HUES48 (cell line): ENCODE data around the gene ZMYND8.
"Not testable (repeated sequence)": the region's sequence is repeated elsewhere in the genome, so short reads cannot be mapped to it uniquely, and the experiment has no call there.

Experiments
- H3K27ac ChIP-seq: one replicate; pipeline ENCODE4 v1.7.0; 2013; ENCODE audit warnings: low read depth, low read length, inconsistent platforms
- H3K27me3 ChIP-seq: 2 replicates; pipeline ENCODE4 v1.6.1; 2013; ENCODE audit warnings: mild to moderate bottlenecking, low read length; ENCODE audit not compliant: control insufficient read depth, insufficient read depth
- H3K36me3 ChIP-seq: 2 replicates; pipeline ENCODE4 v1.6.1; 2013; ENCODE audit warnings: low read length; ENCODE audit not compliant: control insufficient read depth, insufficient read depth
- H3K4me1 ChIP-seq: 2 replicates; pipeline ENCODE4 v1.6.1; 2013; ENCODE audit warnings: mild to moderate bottlenecking, low read length; ENCODE audit not compliant: control insufficient read depth, insufficient read depth
- H3K4me3 ChIP-seq: 2 replicates; pipeline ENCODE4 v1.5.1; 2013; ENCODE audit warnings: mild to moderate bottlenecking, low read depth, low read length
- H3K9ac ChIP-seq: 2 replicates; pipeline ENCODE4 v1.6.1; 2013; ENCODE audit warnings: mild to moderate bottlenecking, low read depth, low read length, moderate library complexity
- H3K9me3 ChIP-seq: 2 replicates; pipeline ENCODE4 v1.6.1; 2013; ENCODE audit warnings: low read length; ENCODE audit not compliant: control insufficient read depth, insufficient read depth

Gene ZMYND8

DNA sequence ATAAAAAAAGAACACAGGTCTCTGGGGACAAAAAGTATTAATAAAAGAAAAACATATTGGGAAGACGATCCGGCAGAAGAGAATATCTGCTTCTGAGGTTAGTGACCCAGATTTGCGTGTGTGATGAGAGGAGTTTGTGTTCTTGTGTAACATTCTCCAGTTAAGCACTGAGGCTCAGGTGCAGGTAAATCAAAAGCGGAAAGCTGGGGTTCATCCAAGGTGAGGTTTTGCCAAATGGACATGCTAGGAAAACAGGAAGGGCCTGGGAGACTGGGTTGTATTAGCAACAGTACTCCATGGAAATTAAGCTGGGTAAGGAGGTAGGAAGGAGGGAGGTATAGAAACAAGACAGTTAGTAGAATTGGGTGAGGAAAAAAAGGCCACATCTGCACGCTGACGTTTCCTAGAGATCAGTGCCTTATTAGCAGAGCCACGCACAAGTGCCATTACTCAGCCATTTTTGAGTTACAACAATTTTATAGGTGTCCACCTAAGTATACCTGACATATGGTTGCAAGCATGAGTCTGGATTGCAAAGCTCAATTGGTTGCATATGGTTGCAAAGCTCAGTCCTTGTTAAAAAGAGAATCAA, 139.6 kb downstream of the ZMYND8 start:
- Histone ChIP-seq H3K36me3 (peaks cover 93% of the 10 kb centered on the region), H3K27ac (no peak overlapping the region), H3K9ac (no peak overlapping the region), H3K27me3 (no peaks in the 10 kb centered on the region), H3K4me1 (no peaks in the 10 kb centered on the region), H3K9me3 (no peaks in the 10 kb centered on the region), H3K4me3 (no peak overlapping the region)

DNA sequence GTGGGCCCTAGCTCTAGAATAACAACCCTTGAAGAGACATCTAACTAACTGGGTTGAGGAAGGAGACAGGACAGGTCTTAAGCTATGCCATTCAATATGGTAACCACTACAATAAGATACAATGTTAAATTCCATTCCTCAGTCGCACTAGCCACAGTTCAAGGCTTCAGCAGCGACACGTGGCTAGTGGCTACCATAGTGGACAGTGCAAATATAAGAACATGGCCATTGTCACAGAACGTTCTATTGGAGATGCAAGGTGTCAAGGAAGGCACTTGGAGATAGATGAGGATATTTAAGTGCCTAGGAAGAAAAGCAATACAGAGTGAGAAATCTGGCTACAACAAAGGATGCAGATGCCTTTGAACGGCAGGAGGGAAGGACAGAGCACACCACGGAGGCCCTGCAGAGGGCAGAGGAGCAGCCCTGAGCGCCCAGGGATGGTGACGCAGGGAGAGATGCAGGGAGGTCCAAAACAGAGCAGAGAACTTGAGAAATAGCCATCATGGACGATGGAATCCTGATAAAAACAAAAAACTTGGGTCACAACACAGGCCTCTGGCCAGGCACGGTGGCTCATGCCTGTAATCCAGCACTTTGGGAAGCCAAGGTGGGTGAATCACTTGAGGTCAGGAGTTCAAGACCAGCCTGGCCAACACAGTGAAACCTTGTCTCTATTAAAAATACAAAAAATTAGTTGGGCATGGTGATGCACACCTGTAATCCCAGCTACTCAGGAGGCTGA, 140.7 kb downstream of the ZMYND8 start:
- H3K9me3 ChIP-seq, result no peaks in the 10 kb centered on the region
- H3K4me1 ChIP-seq, result no peaks in the 10 kb centered on the region
- no peak overlapping the region for H3K9ac ChIP-seq
- peaks cover 93% of the 10 kb centered on the region for H3K36me3 ChIP-seq
- no peaks in the 10 kb centered on the region for H3K27me3 ChIP-seq
- no peak overlapping the region for H3K27ac ChIP-seq
- no peak overlapping the region for H3K4me3 ChIP-seq

DNA sequence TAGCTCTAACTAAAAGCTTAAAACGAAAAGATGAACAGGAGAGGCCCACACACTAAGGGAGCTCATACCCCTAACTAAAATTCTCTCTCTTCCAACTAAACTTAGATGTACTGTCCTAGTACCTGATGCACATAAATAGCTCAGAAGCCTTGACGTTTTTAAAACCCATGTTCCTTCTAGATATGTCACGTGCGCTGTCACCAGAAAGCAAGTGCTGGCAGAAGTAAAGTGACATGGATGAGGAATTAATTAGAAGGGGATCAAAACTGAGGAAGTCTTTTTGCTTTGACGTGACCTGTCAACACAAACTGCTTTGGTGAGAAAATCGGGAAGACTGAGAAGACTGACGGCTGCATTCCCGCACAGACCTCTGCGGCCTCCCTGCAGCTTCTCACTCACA, 142.5 kb downstream of the ZMYND8 start:
- Histone ChIP-seq H3K27me3 (no peaks in the 10 kb centered on the region), H3K36me3 (peaks cover 96% of the 10 kb centered on the region), H3K27ac (no peak overlapping the region), H3K9me3 (no peaks in the 10 kb centered on the region), H3K4me3 (no peak overlapping the region), H3K4me1 (no peaks in the 10 kb centered on the region), H3K9ac (no peak overlapping the region)

DNA sequence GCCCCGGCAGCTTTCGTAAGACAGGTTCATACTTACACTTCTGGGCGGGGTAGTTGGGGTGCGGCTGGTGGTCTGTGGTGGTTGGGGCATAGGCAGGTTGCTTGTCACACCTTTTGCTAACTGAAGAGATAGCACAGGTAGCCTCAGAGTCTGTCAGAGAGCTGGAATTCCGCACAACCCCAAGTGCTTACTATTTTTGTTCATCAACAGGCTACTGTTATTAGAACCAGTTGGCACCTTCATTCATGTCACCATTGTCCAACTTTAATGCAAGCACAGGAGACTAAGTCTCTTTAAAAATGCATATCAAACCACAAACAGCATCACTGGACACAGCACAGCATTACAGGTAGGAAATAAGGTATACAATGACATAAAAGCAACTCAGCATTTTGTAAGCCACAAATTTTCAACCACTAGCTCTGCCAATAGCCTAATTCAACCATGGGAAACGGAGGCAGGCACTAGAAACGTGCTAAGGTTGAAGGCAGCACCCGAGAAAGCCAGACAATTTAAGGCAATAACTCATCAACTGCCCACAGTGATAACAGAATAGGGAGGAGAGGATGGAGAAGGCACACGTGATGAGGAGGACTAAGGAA, 143.8 kb downstream of the ZMYND8 start:
- H3K27me3 ChIP-seq, result no peaks in the 10 kb centered on the region
- H3K4me3 ChIP-seq, result no peak overlapping the region
- no peaks in the 10 kb centered on the region for H3K4me1 ChIP-seq
- H3K36me3 ChIP-seq, result peaks cover 91% of the 10 kb centered on the region
- H3K27ac ChIP-seq, result no peak overlapping the region
- H3K9me3 ChIP-seq, result no peaks in the 10 kb centered on the region
- H3K9ac ChIP-seq, result no peak overlapping the region

DNA sequence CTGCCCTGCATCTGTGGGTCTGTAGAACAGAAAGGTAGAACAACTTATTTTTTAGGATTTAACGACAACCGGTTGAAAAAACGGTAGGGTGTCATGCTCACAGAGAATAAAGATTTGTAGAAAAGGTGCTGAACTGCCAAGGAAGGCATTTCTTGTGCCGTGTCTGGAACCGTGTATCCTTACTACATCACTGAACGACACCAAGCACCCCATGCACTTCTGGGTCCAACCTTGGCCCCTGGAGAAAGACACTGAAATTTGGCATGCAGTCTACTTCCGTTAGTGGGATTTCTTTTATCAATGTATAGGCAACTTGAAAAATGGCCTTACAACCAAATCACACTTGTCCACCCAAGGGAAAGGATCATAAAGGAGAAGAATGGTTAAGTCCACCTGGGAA, 145.5 kb downstream of the ZMYND8 start:
- Histone ChIP-seq H3K36me3 (peaks cover 77% of the 10 kb centered on the region), H3K27me3 (no peaks in the 10 kb centered on the region), H3K9me3 (no peaks in the 10 kb centered on the region), H3K4me3 (no peak overlapping the region), H3K9ac (no peak overlapping the region), H3K4me1 (peaks cover 10% of the 10 kb centered on the region; the same call in 1 of the 2 replicates), H3K27ac (no peak overlapping the region)

DNA sequence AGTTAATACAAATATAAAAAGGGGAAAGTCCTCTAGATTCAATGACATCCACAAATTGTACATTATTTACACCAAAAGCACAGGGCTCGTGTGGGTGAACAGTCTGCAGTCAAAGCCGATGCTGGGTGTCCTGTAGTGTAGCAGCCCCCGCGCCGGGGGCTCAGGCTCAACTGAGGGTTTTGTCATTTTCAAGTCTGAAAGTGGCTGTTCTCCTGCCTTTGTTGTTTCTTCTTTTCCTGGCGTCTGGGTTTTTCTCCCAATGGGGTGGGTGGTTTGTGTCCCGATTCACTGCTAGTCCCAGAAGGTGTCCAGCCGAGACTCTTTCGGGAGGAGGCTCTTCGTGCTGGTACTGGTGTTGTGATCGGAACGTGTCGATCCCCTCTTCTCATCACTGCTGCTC, 146.0 kb downstream of the ZMYND8 start:
- H3K36me3 ChIP-seq, result peaks cover 71% of the 10 kb centered on the region
- no peaks in the 10 kb centered on the region for H3K27me3 ChIP-seq
- no peaks in the 10 kb centered on the region for H3K9me3 ChIP-seq
- H3K4me3 ChIP-seq, result no peak overlapping the region
- H3K4me1 ChIP-seq, result peaks cover 14% of the 10 kb centered on the region
- no peak overlapping the region for H3K27ac ChIP-seq
- H3K9ac ChIP-seq, result no peak overlapping the region

DNA sequence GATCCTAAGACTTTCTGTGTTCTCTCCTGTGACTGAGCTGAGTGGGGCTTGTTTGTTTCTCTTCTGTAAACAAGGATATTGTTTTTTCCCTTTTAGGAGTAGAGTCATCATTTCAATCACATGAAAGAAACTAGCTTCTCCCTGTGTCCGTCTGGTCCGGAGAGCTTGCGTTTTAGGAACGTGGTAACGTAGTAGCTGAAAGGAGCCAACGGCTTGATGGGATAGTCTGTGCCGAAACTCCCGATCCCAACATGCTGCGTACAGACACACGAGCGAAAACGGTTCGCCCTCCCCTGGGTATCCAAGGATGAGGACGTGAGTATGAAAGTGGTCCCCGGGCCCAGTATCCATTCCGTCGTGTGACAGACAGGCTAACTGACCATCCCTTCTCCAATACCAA, 146.5 kb downstream of the ZMYND8 start:
- Histone ChIP-seq H3K9me3 (no peaks in the 10 kb centered on the region), H3K4me3 (no peak overlapping the region), H3K27me3 (no peaks in the 10 kb centered on the region), H3K4me1 (peaks cover 16% of the 10 kb centered on the region), H3K27ac (no peak overlapping the region), H3K9ac (no peak overlapping the region), H3K36me3 (peaks cover 67% of the 10 kb centered on the region)

DNA sequence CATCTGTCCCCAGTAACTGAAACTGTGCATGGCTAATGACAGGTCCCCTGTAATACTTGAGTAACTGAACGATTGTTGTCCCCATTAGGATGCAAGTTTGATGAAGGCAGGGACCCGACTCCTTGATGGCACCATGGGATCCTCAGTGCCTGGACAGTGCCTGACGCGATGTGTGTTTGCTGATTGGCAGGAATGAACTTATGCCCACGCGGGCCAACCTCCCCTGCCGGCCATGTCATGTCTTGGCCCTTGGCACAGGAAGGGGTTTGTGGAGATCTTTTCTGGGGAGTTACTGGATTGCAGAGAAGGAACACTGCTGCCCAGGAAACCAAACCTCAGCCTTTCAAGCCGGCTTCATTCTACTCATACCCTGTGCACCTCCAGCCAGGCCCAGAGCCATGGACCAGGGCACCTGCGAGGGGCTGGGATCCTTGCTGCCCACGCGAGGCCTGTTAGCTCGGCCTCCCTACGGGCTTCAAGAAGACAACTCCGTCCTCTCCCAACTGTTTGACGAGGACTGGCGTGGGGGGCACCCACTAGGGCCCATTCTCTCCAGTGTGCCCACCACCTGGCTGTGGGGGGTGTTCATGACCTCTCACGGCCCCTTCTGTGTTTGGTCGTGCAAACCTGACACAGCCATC, 147.8 kb downstream of the ZMYND8 start:
- H3K4me1 ChIP-seq, result peaks cover 16% of the 10 kb centered on the region
- no peaks in the 10 kb centered on the region for H3K9me3 ChIP-seq
- H3K4me3 ChIP-seq, result no peak overlapping the region
- no peaks in the 10 kb centered on the region for H3K27me3 ChIP-seq
- peaks cover 54% of the 10 kb centered on the region for H3K36me3 ChIP-seq
- H3K9ac ChIP-seq, result no peak overlapping the region
- no peak overlapping the region for H3K27ac ChIP-seq

DNA sequence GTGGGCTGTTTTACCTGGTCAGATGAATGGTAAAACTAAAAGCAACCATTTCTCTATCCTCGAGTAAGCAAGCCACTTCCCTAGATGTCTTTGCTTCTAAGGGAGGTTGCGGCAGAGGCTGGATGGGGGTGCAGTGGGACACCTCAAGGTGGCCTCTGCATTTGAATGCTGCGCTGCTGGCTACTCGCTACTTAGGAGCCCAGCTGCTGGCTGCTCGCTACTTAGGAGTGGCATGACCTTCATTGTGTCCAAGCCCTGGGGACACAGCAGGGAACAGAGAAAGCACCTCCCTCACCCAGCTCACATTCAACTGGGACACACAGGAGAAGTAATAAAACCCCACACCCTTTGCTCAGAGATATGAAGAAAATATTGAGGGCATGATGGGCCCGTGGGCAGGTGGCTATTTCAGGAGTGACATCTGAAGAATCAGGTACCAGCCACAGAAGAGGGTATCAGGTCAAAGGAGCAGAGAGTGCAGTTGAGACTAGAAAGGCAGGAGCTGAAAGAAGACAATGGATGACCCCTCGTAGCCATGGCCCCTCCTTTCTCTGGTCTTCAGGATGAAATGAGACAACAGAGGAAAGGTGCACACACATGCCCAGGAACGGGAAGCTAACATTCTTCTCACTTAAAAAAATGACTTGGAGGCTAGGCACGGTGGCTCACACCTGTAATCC, 149.4 kb downstream of the ZMYND8 start:
- Histone ChIP-seq H3K9ac (no peak overlapping the region), H3K9me3 (no peaks in the 10 kb centered on the region)

DNA sequence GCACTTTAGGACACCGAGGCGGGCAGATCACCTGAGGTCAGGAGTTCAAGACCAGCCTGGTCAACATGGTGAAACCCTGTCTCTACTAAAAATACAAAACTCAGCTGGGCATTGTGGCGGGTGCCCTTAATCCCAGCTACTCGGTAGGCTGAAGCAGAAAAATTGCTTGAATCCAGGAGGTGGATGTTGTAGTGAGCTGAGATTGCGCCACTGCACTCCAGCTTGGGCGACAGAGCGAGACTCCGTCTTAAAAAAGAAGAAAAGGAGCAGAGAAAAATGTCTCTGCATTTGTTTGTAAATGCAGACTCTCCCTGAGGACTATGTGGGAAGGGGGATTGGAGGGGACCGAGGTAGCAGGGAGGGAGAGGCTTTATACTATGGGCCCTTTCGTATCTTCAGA, 149.9 kb downstream of the ZMYND8 start:
- H3K9me3 ChIP-seq, H3K9ac ChIP-seq, H3K4me3 ChIP-seq, H3K27me3 ChIP-seq: not testable (repeated sequence)
- Histone ChIP-seq H3K4me1 (peaks cover 16% of the 10 kb centered on the region), H3K27ac (peak overlapping the region; percentile 62), H3K36me3 (peaks cover 33% of the 10 kb centered on the region)

More for the DNA sequence above, 149.4 kb downstream of the ZMYND8 start:
- H3K4me3 ChIP-seq, result no peak overlapping the region
- peaks cover 39% of the 10 kb centered on the region for H3K36me3 ChIP-seq
- H3K27ac ChIP-seq, result peak overlapping the region; percentile 62
- H3K4me1 ChIP-seq, result peaks cover 16% of the 10 kb centered on the region
- no peaks in the 10 kb centered on the region for H3K27me3 ChIP-seq
